HL-60 (cell line): ENCODE measurements around the gene PIGZ.

Source experiments
- CTCF ChIP-seq: IDR thresholded peaks from one replicate; pipeline ENCODE4 v1.5.1; 2011; ENCODE audit warnings: low read length, control low read depth, inconsistent platforms; ENCODE audit not compliant: insufficient read depth
- POLR2AphosphoS5 ChIP-seq: IDR thresholded peaks from 2 replicates; pipeline ENCODE4 v1.6.1; 2012; ENCODE audit warnings: low read depth
- REST ChIP-seq: IDR thresholded peaks from 2 replicates; pipeline ENCODE4 v1.6.1; 2012; ENCODE audit warnings: low read depth; ENCODE audit not compliant: insufficient replicate concordance

- TF ChIP-seq CTCF (no peak), POLR2AphosphoS5 (no peak), REST (no peak)
Measured at GRCh38 chr3:196983186-196983585, 14.6 kb upstream of the PIGZ start.
